ENCODE results near the gene FSCN2. TPM values are rescaled to one million over a fixed set of nuclear protein-coding genes. Genes with fewer than 3 reads are reported as not detected.

Gene FSCN2
- 2.0 and 11.0 TPM in 2 replicates for total RNA-seq

GRCh38 chr17:81527591-81528383 is at the start of gene FSCN2:
TSS of gene FSCN2 (plus strand) at chr17:81528377. CDS start at chr17:81528532, 155 bp downstream.

GRCh38 chr17:81512562-81513371 is 15.4 kb upstream of the FSCN2 start, which contains the start of gene ACTG1:
TSS of gene ACTG1 (minus strand) at chr17:81512799. CDS start at chr17:81512354, 445 bp downstream.

GRCh38 chr17:81552244-81553017 is 24.3 kb downstream of the FSCN2 start, which contains the start of gene FAAP100:
TSS of gene FAAP100 (minus strand) at chr17:81552353. CDS start at chr17:81552330, 23 bp downstream.

Other genes starting within 250 kb of the FSCN2 start
- gene SLC38A10, start 233.1 kb upstream of the FSCN2 start, total RNA-seq: 132 and 163 TPM in 2 replicates
- gene BAHCC1, start 132.9 kb upstream of the FSCN2 start, total RNA-seq: 12.4 and 14.3 TPM in 2 replicates
- 10,617 and 11,641 TPM in 2 replicates for gene ACTG1, start 15.6 kb upstream of the FSCN2 start, total RNA-seq
- 19.3 and 22.9 TPM in 2 replicates for gene FAAP100, start 24.0 kb downstream of the FSCN2 start, total RNA-seq
- 91.2 and 127 TPM in 2 replicates for gene NPLOC4, start 108.7 kb downstream of the FSCN2 start, total RNA-seq
- 3.6 TPM in 2 replicates for gene TSPAN10, start 108.8 kb downstream of the FSCN2 start, total RNA-seq
- gene PDE6G, start 128.2 kb downstream of the FSCN2 start, total RNA-seq: not detected in 2 replicates
- gene OXLD1, start 138.2 kb downstream of the FSCN2 start, total RNA-seq: 21.6 and 23.7 TPM in 2 replicates
- gene CCDC137, start 138.4 kb downstream of the FSCN2 start, total RNA-seq: 5.4 and 6.8 TPM in 2 replicates
- 17.1 and 18.2 TPM in 2 replicates for gene ARL16, start 155.4 kb downstream of the FSCN2 start, total RNA-seq
- gene HGS, start 155.6 kb downstream of the FSCN2 start, total RNA-seq: 75.7 and 112 TPM in 2 replicates
- 7.2 and 10.0 TPM in 2 replicates for gene MRPL12, start 175.0 kb downstream of the FSCN2 start, total RNA-seq
- 5.5 and 8.6 TPM in 2 replicates for gene SLC25A10, start 183.9 kb downstream of the FSCN2 start, total RNA-seq